ENCODE data around the gene HYAL2. TPM values are rescaled to one million over a fixed set of nuclear protein-coding genes. Genes with fewer than 3 reads are reported as not detected.

Gene HYAL2
- total and polyA plus RNA-seq, 9 of the 15 experiments (the other 6 are each of a cell fraction or from before 2014, with no cell fraction given), result 0.36 to 22.7 (median 11.4) TPM; not detected in 1

DNA sequence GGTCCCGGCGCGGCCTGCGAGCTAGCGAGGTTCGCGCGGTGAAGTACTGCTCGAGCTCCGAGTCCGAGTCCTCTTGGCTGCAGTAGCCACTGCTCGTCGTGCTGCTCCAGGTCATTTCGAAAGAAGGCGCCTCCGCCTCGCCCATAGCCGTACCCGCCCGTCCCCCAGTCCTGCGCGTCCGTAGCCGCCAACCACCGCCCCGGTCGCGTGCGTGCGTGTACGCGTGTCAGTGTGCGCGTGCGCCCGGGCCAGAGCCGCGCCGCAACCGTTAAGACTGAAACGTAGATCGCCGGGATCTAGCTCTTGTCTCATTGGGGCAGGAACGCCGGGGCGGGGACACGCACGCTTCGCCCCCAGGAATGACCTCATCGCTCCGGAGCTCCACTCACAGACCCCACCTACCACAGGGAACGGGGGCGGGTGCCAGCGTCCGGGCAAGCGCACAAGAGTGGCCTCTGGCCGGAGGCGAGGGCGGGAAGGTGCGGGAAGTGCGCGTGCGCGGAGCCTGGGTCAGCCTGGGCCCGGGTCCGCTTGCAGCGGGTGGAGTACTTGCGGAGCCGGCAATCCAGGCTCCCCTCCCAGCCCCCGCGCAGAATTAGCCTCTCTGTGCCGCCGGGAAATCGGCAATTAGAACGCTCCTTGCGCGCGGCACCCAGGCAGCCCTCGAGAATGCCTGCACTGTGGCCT, 14.8 kb upstream of the HYAL2 start (continued):
- TF ChIP-seq SAP30 (IDR thresholded peaks at IDR 0.05; ENCODE audit: borderline replicate concordance, insufficient read depth, low read depth, low read length, poor library complexity, severe bottlenecking) (peak; percentile 65), POLR2AphosphoS5 (IDR thresholded peaks at IDR 0.05; ENCODE audit: control insufficient read depth, insufficient read depth, low read depth, low read length) (peak; percentile 53; the same call in 1 of the 2 replicates), ZNF589 (CRISPR knock-in tag; IDR thresholded peaks at IDR 0.05; ENCODE audit: low read depth) (no peak), ZNF224 (CRISPR knock-in tag; IDR thresholded peaks at IDR 0.05) (no peak), ZNF121 (CRISPR knock-in tag; conservative IDR thresholded peaks at IDR 0.05) (no peak), ATF6 (CRISPR knock-in tag; IDR thresholded peaks at IDR 0.05) (no peak; the same call in 1 of the 2 replicates), KLF6 (CRISPR knock-in tag; IDR thresholded peaks at IDR 0.05; ENCODE audit: borderline replicate concordance) (0 out of 2 replicates have a peak, but pooled peaks have one; percentile 32), SMAD2 (IDR thresholded peaks at IDR 0.05; ENCODE audit: low read depth, low read length) (no peak), TCF7 (IDR thresholded peaks at IDR 0.05; ENCODE audit: borderline replicate concordance) (no peak; the same call in 1 of the 2 replicates), CCAR2 (IDR thresholded peaks at IDR 0.05; ENCODE audit: low read depth, low read length) (no peak), ZFPM2 (CRISPR knock-in tag; IDR thresholded peaks at IDR 0.05) (no peak), ZNF695 (CRISPR knock-in tag; IDR thresholded peaks at IDR 0.05) (no peak), ETV1 (tag; conservative IDR thresholded peaks at IDR 0.05; ENCODE audit: low read depth) (no peak), PHF8 (IDR thresholded peaks at IDR 0.05; ENCODE audit: borderline replicate concordance, low read length) (peak; percentile 64; the same call in 1 of the 2 replicates), FOXA3 (CRISPR knock-in tag; conservative IDR thresholded peaks at IDR 0.05 in 1 of 2, IDR thresholded peaks at IDR 0.05 in 1 of 2) (no peak), MXI1 (IDR thresholded peaks at IDR 0.05; ENCODE audit: low read depth, low read length) (0 out of 2 replicates have a peak, but pooled peaks have one; percentile 31), TAF7 (tag; IDR thresholded peaks at IDR 0.05) (no peak), ZNF133 (CRISPR knock-in tag; IDR thresholded peaks at IDR 0.05) (no peak), ZNF253 (CRISPR knock-in tag; conservative IDR thresholded peaks at IDR 0.05) (no peak)
- TF ChIP-seq, protein P1, sequence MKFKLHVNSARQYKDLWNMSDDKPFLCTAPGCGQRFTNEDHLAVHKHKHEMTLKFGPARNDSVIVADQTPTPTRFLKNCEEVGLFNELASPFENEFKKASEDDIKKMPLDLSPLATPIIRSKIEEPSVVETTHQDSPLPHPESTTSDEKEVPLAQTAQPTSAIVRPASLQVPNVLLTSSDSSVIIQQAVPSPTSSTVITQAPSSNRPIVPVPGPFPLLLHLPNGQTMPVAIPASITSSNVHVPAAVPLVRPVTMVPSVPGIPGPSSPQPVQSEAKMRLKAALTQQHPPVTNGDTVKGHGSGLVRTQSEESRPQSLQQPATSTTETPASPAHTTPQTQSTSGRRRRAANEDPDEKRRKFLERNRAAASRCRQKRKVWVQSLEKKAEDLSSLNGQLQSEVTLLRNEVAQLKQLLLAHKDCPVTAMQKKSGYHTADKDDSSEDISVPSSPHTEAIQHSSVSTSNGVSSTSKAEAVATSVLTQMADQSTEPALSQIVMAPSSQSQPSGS (CRISPR knock-in tag; IDR thresholded peaks at IDR 0.05), result peak; percentile 88
- TF ChIP-seq, protein P2, sequence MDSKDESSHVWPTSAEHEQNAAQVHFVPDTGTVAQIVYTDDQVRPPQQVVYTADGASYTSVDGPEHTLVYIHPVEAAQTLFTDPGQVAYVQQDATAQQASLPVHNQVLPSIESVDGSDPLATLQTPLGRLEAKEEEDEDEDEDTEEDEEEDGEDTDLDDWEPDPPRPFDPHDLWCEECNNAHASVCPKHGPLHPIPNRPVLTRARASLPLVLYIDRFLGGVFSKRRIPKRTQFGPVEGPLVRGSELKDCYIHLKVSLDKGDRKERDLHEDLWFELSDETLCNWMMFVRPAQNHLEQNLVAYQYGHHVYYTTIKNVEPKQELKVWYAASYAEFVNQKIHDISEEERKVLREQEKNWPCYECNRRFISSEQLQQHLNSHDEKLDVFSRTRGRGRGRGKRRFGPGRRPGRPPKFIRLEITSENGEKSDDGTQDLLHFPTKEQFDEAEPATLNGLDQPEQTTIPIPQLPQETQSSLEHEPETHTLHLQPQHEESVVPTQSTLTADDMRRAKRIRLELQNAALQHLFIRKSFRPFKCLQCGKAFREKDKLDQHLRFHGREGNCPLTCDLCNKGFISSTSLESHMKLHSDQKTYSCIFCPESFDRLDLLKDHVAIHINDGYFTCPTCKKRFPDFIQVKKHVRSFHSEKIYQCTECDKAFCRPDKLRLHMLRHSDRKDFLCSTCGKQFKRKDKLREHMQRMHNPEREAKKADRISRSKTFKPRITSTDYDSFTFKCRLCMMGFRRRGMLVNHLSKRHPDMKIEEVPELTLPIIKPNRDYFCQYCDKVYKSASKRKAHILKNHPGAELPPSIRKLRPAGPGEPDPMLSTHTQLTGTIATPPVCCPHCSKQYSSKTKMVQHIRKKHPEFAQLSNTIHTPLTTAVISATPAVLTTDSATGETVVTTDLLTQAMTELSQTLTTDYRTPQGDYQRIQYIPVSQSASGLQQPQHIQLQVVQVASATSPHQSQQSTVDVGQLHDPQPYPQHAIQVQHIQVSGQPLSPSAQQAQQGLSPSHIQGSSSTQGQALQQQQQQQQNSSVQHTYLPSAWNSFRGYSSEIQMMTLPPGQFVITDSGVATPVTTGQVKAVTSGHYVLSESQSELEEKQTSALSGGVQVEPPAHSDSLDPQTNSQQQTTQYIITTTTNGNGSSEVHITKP (IDR thresholded peaks at IDR 0.05; ENCODE audit: partially characterized antibody), result no peak
